GM13976 (cell line): ENCODE measurements around the gene FOXL1.

ENCODE experiments used
- DNase-seq: peaks from one replicate; pipeline ENCODE4 v3.0.0; 2012; ENCODE audit warnings: low spot score
- CTCF ChIP-seq: IDR thresholded peaks from 2 replicates; pipeline ENCODE4 v1.5.1; 2012; ENCODE audit warnings: borderline replicate concordance, mild to moderate bottlenecking; ENCODE audit not compliant: insufficient read depth; ENCODE audit errors: extremely low read depth, missing control alignments, control extremely low read depth
- in situ Hi-C: fragments of 300-500 bp; cut with MboI; formaldehyde crosslinking; loops from one replicate; pipeline ENCODE4 v1.12.0; 2022; ENCODE audit warnings: low sequenced_read_pairs, mixed read lengths, inconsistent platforms; ENCODE audit not compliant: unreplicated experiment

Gene FOXL1

GRCh38 chr16:86540894-86541293 lies 37.5 kb upstream of the FOXL1 start:
- in situ Hi-C loops: no loop called here
- TF ChIP-seq CTCF: no peak

DNA sequence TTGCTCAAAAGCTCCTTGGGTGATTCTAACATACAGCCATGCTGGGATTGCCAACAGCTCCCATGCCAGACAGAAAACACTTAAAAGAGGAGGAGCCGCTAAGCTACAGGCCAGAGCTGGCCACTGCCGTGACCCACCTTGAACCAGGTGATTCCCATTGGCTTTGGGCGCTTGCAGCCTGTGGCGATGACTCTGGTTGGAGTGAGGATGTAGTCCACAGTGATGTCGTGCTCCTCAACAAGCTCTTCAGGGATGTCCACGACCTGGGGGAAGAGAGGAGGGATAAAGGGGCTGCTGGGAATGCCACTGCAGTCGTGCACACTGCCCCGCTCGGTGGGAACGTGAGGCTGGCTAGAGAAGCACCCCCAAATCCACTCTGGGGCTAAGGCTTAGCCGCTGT lies 36.8 kb upstream of the FOXL1 start:
- TF ChIP-seq CTCF: no peak
- in situ Hi-C loops: no loop called here
- DNase-seq: no peak

More at GRCh38 chr16:86540894-86541293, 37.5 kb upstream of the FOXL1 start:
- no peak for DNase-seq

- in situ Hi-C loops: no loop called here
- no peak for DNase-seq
- no peak for TF ChIP-seq CTCF
These were observed 35.3 kb upstream of the FOXL1 start for GRCh38 chr16:86542756-86543750.

DNA sequence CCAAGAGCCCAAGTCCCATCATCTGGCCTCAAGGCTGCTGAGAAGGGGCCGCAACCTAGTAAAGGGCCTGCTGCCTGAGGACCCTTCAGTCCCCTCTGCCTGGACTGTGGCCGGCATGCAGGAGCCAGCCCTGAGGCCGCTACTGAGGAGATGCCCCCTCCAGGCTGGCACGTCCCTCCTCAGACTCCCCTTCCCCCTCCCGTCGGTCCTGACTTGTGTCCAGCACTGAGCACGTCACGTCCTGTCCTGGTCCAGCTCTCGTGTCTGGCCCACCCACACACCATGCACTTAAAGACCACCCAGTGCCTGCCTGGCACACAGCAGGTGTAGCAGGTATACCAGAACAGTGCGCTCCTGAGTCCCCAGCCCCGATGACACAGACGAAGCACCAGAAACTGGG lies 32.9 kb upstream of the FOXL1 start:
- in situ Hi-C loops: no loop called here
- no peak for DNase-seq
- TF ChIP-seq CTCF: no peak

- in situ Hi-C loops: no loop called here
These were observed 32.3 kb upstream of the FOXL1 start for GRCh38 chr16:86545954-86546637.

More at GRCh38 chr16:86545954-86546637, 32.3 kb upstream of the FOXL1 start:
- TF ChIP-seq CTCF: no peak
- no peak for DNase-seq
